Renal cortical epithelial cell (primary cell): ENCODE results near the gene TOP1. TPM values are rescaled to one million over a fixed set of nuclear protein-coding genes. Genes with fewer than 3 reads are reported as not detected.
"Not testable (repeated sequence)": the region's sequence is repeated elsewhere in the genome, so short reads cannot be mapped to it uniquely, and the experiment has no call there.

Experiments
- DNase-seq: peaks from one replicate; pipeline ENCODE4 v3.0.0-alpha.2; 2011; ENCODE audit warnings: low read depth
- total RNA-seq: library from RNA; depleted of rRNA; stranded (reverse); fragments of >200 nt; gene quantifications from 2 replicates; pipeline ENCODE4 v1.2.3, GENCODE V29; 2014

The TOP1 gene
- total RNA-seq, 1 donor from 2014 or later = 66.3 TPM

- no peak for DNase-seq
These were observed 103.2 kb downstream of the TOP1 start for GRCh38 chr20:41131594-41132387.

- DNase-seq = not testable (repeated sequence)
These were observed 103.8 kb downstream of the TOP1 start for GRCh38 chr20:41132388-41132775.

GRCh38 chr20:41133709-41134361 is 105.2 kb downstream of the TOP1 start:
- no peak for DNase-seq

GRCh38 chr20:41134362-41135186 is 106.0 kb downstream of the TOP1 start:
- no peak for DNase-seq

GRCh38 chr20:41135187-41135887 is 106.7 kb downstream of the TOP1 start:
- no peak for DNase-seq

- no peak for DNase-seq
These were observed 107.5 kb downstream of the TOP1 start for GRCh38 chr20:41135888-41136679.

- DNase-seq = peak; percentile 39
These were observed 108.3 kb downstream of the TOP1 start, which contains the start of gene PLCG1 for GRCh38 chr20:41136680-41137613. PLCG1 (plus strand) TSS chr20:41137543; CDS start chr20:41137642, 99 bp downstream.

- no peak for DNase-seq
These were observed 109.2 kb downstream of the TOP1 start for GRCh38 chr20:41137614-41138474.

- no peak for DNase-seq
These were observed 110.0 kb downstream of the TOP1 start for GRCh38 chr20:41138475-41139226.

GRCh38 chr20:41139227-41140093 is 110.8 kb downstream of the TOP1 start:
- DNase-seq = no peak

GRCh38 chr20:41140226-41141133 is 111.9 kb downstream of the TOP1 start:
- no peak for DNase-seq

GRCh38 chr20:41141153-41141815 is 112.7 kb downstream of the TOP1 start:
- no peak for DNase-seq

- no peak for DNase-seq
These were observed 113.6 kb downstream of the TOP1 start for GRCh38 chr20:41142245-41142644.

- no peak for DNase-seq
These were observed 114.3 kb downstream of the TOP1 start for GRCh38 chr20:41142919-41143318.

- DNase-seq = no peak
These were observed 114.7 kb downstream of the TOP1 start for GRCh38 chr20:41143354-41143753.
